ENCODE results near the gene ZMYND11.
"Not testable (repeated sequence)": the region's sequence is repeated elsewhere in the genome, so short reads cannot be mapped to it uniquely, and the experiment has no call there.

Gene ZMYND11

DNA sequence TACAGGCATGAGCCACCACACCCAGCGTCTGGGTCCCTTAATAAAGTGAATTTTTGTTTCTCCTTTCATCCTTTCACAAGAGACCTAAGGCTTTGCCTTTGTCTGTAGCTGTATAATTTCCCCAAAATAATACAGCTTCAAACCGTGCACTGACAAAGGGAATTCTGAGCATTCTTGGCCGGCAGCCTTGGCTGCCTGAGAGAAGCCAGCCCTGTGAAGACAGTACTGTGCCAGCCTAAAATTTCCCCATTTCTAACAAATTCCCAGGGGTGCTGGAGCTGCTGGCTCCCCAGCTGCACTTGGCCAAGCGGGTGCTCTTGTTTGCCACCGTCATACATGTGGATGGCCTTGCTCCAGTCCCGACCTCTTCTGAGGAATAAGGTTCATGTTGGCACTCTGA is 106.2 kb downstream of the ZMYND11 start:
- DNase-seq (ENCODE audit: low read depth, low spot score) = no peak
- H3K27ac ChIP-seq = no peak overlapping the region

DNA sequence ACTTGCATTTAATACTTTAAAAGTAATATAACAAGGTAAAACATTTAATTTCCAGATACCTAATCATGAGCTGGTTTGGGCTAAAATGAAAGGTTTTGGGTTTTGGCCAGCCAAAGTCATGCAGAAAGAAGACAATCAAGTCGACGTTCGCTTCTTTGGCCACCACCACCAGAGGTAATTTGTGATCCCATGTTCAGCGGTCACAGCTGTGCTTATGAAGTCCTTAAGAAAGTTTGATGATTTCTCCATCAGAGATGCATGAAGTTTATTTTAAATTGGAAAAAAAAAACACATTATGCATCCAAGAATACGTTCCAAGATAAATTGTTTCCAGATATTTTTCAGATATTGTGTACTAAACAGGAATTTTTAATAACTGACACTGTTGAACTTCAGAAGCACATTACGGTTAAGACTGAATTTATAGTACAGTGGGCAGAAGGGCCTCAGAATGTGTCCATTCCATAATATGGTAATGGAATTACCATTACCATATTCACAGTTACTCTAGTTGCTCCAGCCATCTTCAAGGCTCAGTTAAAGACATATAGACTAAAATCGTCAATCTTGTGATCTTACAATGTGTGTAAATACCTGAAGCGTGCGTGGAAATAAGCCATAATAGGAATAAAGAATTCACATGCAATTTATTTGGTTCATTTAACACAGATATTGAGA is 106.8 kb downstream of the ZMYND11 start:
- H3K27ac ChIP-seq = no peak overlapping the region
- no peak for DNase-seq (ENCODE audit: low read depth, low spot score)

DNA sequence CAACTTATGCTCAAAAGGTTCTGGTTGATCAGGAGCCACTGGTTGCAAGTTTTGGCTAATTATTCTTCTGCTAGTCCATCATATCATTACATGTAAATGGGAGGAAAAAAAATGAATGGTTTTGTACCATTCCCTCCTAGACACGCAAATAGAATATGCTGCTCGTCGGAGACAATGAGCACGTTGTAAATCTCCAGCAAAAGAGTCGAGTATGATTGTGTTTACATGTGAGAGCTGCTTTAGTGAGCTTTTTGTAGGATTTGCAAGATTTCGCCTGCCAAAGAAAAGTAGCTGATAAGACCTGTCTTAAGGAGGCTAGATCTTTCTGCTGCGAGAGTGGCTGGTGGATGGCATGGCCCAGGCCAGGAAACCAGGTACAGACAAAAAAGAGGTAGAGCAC is 109.0 kb downstream of the ZMYND11 start:
- DNase-seq (ENCODE audit: low read depth, low spot score) = no peak
- H3K27ac ChIP-seq = no peak overlapping the region

GRCh38 chr10:246431-246830 is 111.2 kb downstream of the ZMYND11 start:
- DNase-seq (ENCODE audit: low read depth, low spot score) = no peak
- H3K27ac ChIP-seq = no peak overlapping the region

DNA sequence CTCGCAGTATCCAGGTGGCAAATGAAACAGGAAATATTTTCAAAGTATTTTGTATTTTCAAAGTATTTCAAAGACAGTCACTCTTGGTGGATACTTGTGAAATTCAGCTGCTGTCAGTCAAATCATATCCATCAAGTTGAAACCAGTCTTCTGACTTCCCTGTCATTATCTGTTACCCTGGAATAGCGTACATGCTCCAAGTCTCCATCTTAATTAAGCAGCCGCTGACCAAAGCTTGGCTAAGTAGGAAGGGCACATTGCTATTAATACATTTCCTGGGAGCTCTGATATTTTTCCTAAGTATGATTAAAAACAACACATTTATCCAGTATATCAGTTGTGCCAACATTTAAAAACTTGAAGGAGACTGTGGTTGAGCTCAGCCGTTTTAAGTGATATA is 112.2 kb downstream of the ZMYND11 start:
- no peak for DNase-seq (ENCODE audit: low read depth, low spot score)
- no peak overlapping the region for H3K27ac ChIP-seq

DNA sequence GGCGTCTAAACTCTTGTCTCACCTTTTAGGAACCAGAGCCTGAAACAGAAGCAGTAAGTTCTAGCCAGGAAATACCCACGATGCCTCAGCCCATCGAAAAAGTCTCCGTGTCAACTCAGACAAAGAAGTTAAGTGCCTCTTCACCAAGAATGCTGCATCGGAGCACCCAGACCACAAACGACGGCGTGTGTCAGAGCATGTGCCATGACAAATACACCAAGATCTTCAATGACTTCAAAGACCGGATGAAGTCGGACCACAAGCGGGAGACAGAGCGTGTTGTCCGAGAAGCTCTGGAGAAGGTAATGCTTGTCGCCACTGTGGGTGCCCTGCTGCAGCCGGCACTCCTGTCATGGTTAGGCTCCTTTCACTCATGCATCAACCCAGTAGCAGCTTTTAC is 113.1 kb downstream of the ZMYND11 start:
- H3K27ac ChIP-seq = no peak overlapping the region
- no peak for DNase-seq (ENCODE audit: low read depth, low spot score)

GRCh38 chr10:251982-252582 is 116.8 kb downstream of the ZMYND11 start:
- H3K27ac ChIP-seq = no peak overlapping the region
- DNase-seq (ENCODE audit: low read depth, low spot score) = no peak

- H3K27ac ChIP-seq = no peak overlapping the region
- DNase-seq (ENCODE audit: low read depth, low spot score) = no peak
Measured at GRCh38 chr10:260819-261429, 125.7 kb downstream of the ZMYND11 start.

DNA sequence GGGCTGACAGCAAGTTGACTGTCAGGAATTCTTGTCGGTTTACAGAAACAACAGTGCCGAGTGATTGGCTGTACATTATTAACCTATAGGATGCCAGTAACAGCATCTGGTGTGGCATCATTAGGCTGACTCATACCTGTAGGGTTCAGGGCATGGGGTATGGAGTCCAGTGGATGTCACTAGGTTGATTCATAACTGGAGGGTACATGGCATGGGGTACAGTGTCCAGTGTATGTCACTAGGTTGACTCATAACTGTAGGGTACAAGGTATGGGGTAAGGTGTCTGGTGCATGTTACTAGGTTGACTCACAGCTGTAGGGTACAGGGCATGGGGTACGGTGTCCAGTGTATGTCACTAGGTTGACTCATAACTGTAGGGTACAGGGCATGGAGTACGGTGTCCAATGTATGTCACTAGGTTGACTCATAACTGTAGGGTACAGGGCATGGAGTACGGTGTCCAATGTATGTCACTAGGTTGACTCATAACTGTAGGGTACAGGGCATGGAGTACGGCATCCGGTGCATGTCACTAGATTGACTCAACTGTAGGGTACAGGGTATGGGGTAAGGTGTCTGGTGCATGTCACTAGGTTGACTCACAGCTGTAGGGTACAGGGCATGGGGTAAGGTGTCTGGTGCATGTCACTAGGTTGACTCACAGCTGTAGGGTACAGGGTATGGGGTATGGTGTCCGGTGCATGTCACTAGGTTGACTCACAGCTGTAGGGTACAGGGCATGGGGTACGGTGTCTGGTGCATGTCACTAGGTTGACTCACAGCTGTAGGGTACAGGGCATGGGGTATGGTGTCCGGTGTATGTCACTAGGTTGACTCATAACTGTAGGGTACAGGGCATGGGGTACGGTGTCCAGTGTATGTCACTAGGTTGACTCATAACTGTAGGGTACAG is 129.2 kb downstream of the ZMYND11 start:
- peak overlapping the region; percentile 51 for H3K27ac ChIP-seq
- not testable (repeated sequence) for DNase-seq (ENCODE audit: low read depth, low spot score)

- not testable (repeated sequence) for DNase-seq (ENCODE audit: low read depth, low spot score)
- H3K27ac ChIP-seq = peak overlapping the region; percentile 20
Measured at GRCh38 chr10:265074-265440, 129.8 kb downstream of the ZMYND11 start.

GRCh38 chr10:265816-266588 is 130.7 kb downstream of the ZMYND11 start:
- not testable (repeated sequence) for H3K27ac ChIP-seq; DNase-seq (ENCODE audit: low read depth, low spot score)

DNA sequence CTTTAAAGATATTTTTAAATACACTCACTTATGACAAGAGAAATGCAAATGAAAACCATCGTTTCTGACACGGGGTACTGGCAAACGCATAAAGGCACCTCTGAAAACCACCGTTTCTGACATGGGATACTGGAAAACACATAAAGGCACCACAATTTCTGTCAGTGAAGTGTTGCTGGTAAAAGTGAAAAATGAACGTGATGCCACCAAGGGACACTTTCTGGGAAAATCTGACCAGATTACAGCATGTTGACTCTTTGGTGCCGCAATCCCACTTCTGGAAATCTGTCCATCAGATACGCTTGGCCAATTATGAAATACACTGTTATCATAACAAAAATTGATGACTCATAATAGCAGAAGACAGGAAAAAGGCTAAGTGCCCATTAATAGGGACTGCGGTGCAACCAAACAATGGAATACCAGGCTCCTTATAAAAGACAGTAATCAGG is 131.7 kb downstream of the ZMYND11 start:
- DNase-seq (ENCODE audit: low read depth, low spot score) = no peak
- no peak overlapping the region for H3K27ac ChIP-seq

DNA sequence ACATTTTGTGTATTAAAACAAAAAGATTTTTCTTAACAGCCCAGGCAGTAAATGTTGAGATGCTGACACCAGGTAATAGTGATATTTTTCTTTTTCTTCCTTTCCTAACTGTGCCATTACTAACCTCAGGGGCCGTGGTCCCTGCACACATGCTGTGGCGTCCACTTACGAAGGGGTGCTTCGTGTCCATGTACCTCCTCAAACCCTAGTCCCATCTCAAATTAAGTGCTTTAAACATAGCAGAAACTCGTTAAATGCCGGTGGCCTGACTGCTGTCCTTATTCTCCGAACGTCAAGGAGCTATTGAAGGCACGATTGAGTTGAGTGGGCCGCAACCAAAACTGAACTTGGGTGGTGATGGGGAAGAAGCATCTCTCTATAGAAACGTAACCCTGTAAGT is 132.4 kb downstream of the ZMYND11 start:
- H3K27ac ChIP-seq = no peak overlapping the region
- no peak for DNase-seq (ENCODE audit: low read depth, low spot score)

- H3K27ac ChIP-seq = no peak overlapping the region
- DNase-seq (ENCODE audit: low read depth, low spot score) = no peak
Measured at GRCh38 chr10:269440-270074, 134.3 kb downstream of the ZMYND11 start.

DNA sequence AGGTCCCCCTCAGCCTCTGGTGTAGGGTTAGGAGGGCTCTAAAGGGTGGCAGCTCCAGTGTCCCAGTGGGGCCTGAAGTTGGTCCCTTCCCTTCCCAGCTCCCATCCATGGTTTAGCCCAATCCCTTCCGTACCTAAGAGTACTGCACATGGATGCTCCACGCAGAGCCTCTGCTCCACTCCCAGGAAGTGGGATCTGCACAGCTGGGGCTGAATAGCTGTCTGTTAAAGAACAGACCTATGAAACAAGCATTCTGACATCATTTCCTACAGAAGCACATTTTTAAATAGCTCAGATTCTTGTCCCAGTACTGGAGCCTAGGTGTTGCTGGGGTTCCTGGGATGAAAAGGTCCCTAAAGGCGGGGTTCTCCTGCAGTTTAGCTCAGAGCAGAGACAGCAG is 135.9 kb downstream of the ZMYND11 start:
- no peak overlapping the region for H3K27ac ChIP-seq
- DNase-seq (ENCODE audit: low read depth, low spot score) = no peak

- no peak for DNase-seq (ENCODE audit: low read depth, low spot score)
- no peak overlapping the region for H3K27ac ChIP-seq
Measured at GRCh38 chr10:271722-272121, 136.5 kb downstream of the ZMYND11 start.

GRCh38 chr10:273088-273487 is 137.8 kb downstream of the ZMYND11 start:
- DNase-seq (ENCODE audit: low read depth, low spot score) = no peak
- H3K27ac ChIP-seq = no peak overlapping the region

DNA sequence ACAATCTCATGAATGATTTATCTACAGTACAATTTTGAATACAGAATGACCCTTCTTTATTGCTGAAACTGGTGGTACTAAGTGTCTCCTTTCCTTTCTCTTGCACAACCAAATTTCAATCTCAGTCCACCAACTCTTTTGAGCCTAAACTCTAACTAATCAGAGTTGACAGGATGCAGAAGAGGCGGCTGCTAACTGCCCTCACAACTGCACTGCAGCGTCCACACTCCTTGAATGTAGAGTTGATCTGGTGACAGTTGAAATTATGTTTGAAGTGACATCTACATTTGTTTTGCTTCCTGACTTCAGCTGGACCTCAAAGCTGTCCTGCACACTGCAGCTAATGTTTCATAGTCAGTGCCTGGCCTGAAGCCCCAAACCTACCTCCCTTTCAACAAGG is 139.6 kb downstream of the ZMYND11 start:
- no peak overlapping the region for H3K27ac ChIP-seq

GRCh38 chr10:275680-276079 is 140.4 kb downstream of the ZMYND11 start:
- no peak for DNase-seq (ENCODE audit: low read depth, low spot score)
- no peak overlapping the region for H3K27ac ChIP-seq

More for the DNA sequence above, 139.6 kb downstream of the ZMYND11 start:
- no peak for DNase-seq (ENCODE audit: low read depth, low spot score)
